HG02623 (cell line): ENCODE results near the gene POLD1.
A peak's percentile ranks its signal among the peaks of the same experiment; 100 is the strongest.
"Not testable (repeated sequence)": the region's sequence is repeated elsewhere in the genome, so short reads cannot be mapped to it uniquely, and the experiment has no call there.

Experiments used
- ATAC-seq: cut with Tn5 transposase; IDR thresholded peaks from one replicate; pipeline ENCODE4 v1.9.1; 2021; ENCODE audit warnings: moderate library complexity; ENCODE audit not compliant: unreplicated experiment

Gene POLD1

DNA sequence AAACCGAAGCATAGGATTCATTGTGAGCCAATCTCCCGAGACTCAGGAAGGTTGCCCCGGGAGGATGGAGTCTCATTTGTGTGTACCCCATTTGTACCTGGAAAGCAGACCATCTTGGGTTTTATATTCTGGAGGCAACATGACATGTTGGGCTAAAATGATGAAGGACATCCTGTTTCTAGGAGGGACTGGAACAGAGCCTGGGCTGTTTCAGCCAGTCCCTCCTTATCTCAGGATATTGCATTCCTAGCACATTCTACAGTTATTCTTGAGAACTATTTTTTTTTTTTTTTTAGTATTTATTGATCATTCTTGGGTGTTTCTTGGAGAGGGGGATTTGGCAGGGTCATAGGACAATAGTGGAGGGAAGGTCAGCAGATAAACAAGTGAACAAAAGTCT lies 6.1 kb downstream of the POLD1 start:
- not testable (repeated sequence) for ATAC-seq

GRCh38 chr19:50390952-50391351 lies 6.8 kb downstream of the POLD1 start:
- not testable (repeated sequence) for ATAC-seq

GRCh38 chr19:50392759-50393158 lies 8.6 kb downstream of the POLD1 start:
- no peak for ATAC-seq

GRCh38 chr19:50393589-50393988 lies 9.4 kb downstream of the POLD1 start:
- no peak for ATAC-seq

GRCh38 chr19:50394017-50394416 lies 9.9 kb downstream of the POLD1 start:
- ATAC-seq: no peak

GRCh38 chr19:50398675-50399367 lies 14.7 kb downstream of the POLD1 start:
- no peak for ATAC-seq

GRCh38 chr19:50399368-50399745 lies 15.2 kb downstream of the POLD1 start:
- ATAC-seq: no peak

GRCh38 chr19:50401605-50402450 lies 17.7 kb downstream of the POLD1 start:
- no peak for ATAC-seq

DNA sequence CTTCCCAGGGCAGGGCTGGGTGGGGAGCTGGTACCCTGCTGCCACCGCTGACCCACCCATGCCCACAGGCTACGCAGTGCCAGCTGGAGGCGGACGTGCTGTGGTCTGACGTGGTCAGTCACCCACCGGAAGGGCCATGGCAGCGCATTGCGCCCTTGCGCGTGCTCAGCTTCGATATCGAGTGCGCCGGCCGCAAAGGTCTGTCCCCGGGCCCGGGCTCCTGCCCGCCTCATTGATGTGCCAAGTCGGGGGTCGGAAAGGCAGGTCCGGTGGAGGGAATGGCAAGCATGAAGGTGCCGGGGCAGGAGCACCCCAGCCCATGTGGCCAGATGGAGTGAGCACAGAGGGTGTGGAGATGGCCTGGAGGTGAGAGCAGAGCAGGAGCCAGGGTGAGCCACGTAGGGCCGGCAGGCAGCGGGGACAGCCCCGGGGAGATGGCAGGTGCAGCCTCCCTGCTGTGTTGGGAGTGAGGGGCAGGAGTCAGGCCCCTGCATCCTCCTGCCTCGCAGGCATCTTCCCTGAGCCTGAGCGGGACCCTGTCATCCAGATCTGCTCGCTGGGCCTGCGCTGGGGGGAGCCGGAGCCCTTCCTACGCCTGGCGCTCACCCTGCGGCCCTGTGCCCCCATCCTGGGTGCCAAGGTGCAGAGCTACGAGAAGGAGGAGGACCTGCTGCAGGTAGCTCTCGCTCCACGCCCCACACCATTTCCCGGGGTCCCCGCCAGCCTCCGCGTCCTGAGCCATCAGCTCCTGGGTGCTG lies 18.6 kb downstream of the POLD1 start:
- no peak for ATAC-seq

GRCh38 chr19:50406156-50406820 lies 22.1 kb downstream of the POLD1 start:
- no peak for ATAC-seq

DNA sequence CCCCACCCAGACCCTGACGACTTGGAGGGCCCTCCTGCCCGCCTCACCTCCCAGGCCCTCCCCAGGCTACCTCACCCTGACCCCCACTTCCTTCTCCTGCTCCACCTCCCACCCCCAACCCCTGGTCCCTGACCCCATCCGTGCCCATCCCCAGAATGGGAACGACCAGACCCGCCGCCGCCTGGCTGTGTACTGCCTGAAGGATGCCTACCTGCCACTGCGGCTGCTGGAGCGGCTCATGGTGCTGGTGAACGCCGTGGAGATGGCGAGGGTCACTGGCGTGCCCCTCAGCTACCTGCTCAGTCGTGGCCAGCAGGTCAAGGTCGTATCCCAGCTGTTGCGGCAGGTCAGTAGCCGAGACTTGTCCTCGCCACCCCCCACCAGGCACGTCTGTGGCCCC lies 22.7 kb downstream of the POLD1 start:
- no peak for ATAC-seq

DNA sequence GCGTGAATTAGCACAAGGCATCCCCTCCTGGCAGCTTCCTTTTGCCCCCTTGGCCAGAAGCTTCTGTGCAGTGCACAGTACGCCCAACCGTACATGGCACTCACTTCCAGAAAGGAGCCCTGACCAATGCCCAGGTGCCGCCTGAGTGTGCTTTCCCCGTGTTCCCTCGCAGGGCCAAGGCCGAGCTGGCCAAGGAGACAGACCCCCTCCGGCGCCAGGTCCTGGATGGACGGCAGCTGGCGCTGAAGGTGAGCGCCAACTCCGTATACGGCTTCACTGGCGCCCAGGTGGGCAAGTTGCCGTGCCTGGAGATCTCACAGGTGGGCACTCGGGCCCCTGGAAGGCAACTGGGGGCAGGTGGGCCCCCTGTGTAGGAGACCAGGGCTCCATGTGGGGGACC lies 25.2 kb downstream of the POLD1 start:
- ATAC-seq: no peak

GRCh38 chr19:50410109-50410508 lies 26.0 kb downstream of the POLD1 start:
- no peak for ATAC-seq

- ATAC-seq: no peak
Measured at GRCh38 chr19:50412419-50412818, 28.3 kb downstream of the POLD1 start.

DNA sequence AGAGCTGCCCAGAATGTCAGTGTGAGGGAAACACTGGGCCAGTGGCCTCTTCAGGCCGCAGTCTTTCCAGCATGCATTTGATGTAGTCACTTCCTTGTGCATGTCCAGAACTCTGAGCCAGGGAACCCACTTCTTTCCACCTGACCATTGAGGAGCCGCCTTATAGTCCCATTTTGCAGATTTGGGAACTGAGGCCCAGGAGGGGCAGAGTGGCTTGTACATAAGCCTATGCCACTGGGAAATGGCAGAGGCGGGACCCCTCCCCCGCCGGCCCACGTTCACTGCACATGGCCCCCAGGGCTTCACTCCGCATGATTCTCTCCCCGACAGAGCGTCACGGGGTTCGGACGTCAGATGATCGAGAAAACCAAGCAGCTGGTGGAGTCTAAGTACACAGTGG lies 28.9 kb downstream of the POLD1 start:
- ATAC-seq: no peak

DNA sequence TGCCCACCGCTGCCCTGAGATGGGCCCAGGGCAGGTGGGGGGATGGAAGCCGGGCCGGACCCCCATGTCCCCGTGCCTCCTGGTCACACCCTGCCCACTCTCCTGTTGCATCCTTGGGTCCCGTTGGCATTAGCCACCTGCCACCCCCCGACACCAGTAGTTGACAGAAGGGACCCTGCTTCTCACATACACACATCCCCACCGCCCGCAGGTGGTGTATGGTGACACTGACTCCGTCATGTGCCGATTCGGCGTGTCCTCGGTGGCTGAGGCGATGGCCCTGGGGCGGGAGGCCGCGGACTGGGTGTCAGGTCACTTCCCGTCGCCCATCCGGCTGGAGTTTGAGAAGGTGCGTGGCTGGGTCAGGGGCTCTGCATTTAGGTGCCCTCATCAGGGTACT lies 29.4 kb downstream of the POLD1 start:
- ATAC-seq: no peak

DNA sequence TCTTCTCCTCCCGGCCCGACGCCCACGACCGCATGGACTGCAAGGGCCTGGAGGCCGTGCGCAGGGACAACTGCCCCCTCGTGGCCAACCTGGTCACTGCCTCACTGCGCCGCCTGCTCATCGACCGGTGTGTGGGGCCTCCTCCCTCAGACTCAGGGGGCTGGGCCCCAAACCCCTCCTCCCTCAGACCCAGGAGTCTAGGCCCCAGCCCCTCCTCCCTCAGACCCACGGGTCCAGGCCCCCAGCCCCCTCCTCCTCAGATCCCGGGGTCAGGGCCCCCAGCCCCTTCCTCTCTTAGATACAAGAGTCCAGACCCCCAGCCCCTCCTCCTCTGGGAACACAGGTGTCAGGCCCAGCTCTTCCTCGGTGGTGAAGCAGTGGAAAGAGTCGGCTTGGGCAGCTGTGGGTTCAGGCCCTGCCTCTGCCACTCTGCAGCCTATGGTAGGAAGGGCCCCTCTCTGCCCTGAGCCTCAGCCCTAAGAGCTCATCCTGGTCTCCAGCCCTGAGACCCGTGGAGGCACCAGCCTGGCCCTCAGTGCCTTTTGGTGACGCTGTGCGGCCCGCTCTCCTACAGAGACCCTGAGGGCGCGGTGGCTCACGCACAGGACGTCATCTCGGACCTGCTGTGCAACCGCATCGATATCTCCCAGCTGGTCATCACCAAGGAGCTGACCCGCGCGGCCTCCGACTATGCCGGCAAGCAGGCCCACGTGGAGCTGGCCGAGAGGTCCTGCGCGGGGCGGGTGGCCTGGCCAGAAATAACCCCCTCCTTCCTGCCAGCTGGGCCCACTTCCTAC lies 30.9 kb downstream of the POLD1 start:
- ATAC-seq: peak; percentile 26

- peak; percentile 34 for ATAC-seq
Measured at GRCh38 chr19:50415661-50416033, 31.5 kb downstream of the POLD1 start.

DNA sequence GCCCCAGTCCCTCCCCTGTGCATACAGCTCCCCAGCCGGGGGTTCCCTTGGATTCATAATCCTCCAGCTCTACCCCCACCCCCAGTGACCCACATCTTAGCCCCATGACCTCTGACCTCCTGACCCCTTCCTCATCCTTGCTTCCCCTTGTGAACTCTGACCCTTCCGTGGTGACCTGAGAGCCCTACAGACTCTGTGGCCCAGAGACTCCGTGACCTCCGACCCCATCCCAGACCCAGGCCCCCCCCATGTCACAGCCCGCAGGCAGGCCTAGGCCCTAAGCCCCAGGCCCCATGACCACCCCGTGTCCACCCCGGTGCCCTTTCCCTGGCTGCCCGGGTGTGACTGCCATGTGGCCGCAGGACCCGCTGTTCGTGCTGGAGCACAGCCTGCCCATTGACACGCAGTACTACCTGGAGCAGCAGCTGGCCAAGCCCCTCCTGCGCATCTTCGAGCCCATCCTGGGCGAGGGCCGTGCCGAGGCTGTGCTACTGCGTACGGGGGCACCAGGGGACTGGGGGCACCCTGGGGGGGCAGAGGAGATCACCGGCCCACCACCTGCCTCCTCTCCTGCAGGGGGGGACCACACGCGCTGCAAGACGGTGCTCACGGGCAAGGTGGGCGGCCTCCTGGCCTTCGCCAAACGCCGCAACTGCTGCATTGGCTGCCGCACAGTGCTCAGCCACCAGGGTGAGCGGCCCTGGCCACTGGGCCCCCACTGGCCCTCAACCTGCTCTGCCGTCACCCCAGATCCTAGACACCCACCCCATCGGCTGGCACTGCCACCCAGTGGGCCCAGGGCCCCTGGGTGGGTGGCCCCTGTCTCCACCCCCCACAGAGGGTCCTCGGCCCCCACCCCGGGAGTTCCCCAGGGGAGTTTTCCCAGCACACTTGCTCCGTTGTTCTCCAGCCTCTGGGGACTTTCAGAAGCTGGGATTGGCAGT lies 32.2 kb downstream of the POLD1 start:
- ATAC-seq: no peak
